Renal cortex interstitium (tissue), 11 donors: ENCODE results near the gene ARHGAP24. TPM values are rescaled to one million over a fixed set of nuclear protein-coding genes. Genes with fewer than 3 reads are reported as not detected.
"Not testable (repeated sequence)": the region's sequence is repeated elsewhere in the genome, so short reads cannot be mapped to it uniquely, and the experiment has no call there.

Experiments used
- DNase-seq, 11 donors: peaks; one replicate each; pipeline ENCODE4 v3.0.0-alpha.2; 2013; ENCODE audit warnings: low read depth in 9 of 11, low spot score in 4 of 11; ENCODE audit errors: extremely low read depth in 1 of 11
- polyA plus RNA-seq, 3 donors: library from polyadenylated mRNA; unstranded; fragments of 120-200 nt; gene quantifications; one replicate each; pipeline ENCODE4 v1.2.1, GENCODE V29; 2013; ENCODE audit not compliant: insufficient read length in 3 of 3

The ARHGAP24 gene
- polyA plus RNA-seq, 3 donors, result 101 to 124 (median 118) TPM

GRCh38 chr4:85508654-85509053, 33.7 kb downstream of the ARHGAP24 start:
- DNase-seq, result no peak

GRCh38 chr4:85509882-85510631, 35.1 kb downstream of the ARHGAP24 start:
- no peak for DNase-seq

GRCh38 chr4:85510632-85510984, 35.7 kb downstream of the ARHGAP24 start:
- no peak for DNase-seq

- no peak for DNase-seq
These were observed 37.7 kb downstream of the ARHGAP24 start for GRCh38 chr4:85512446-85513205.

- no peak for DNase-seq
These were observed 39.2 kb downstream of the ARHGAP24 start for GRCh38 chr4:85514117-85514516.

- DNase-seq, result no peak
These were observed 39.8 kb downstream of the ARHGAP24 start for GRCh38 chr4:85514783-85515182.

- no peak for DNase-seq
These were observed 40.8 kb downstream of the ARHGAP24 start for GRCh38 chr4:85515701-85516100.

GRCh38 chr4:85518526-85518925, 43.6 kb downstream of the ARHGAP24 start:
- not testable (repeated sequence) for DNase-seq

GRCh38 chr4:85520765-85521749, 46.1 kb downstream of the ARHGAP24 start:
- DNase-seq, result no peak

- DNase-seq, result no peak
These were observed 47.3 kb downstream of the ARHGAP24 start for GRCh38 chr4:85522277-85522676.

GRCh38 chr4:85522836-85523235, 47.9 kb downstream of the ARHGAP24 start:
- no peak for DNase-seq

GRCh38 chr4:85527815-85528214, 52.9 kb downstream of the ARHGAP24 start:
- no peak for DNase-seq

- DNase-seq, result no peak
These were observed 56.8 kb downstream of the ARHGAP24 start for GRCh38 chr4:85531560-85532341.

- DNase-seq, result no peak
These were observed 59.2 kb downstream of the ARHGAP24 start for GRCh38 chr4:85534120-85534519.

GRCh38 chr4:85543832-85544231, 68.9 kb downstream of the ARHGAP24 start:
- no peak for DNase-seq

- DNase-seq, result peak in 10 of 11 donors; percentile 4 to 51 (median 16)
These were observed 69.8 kb downstream of the ARHGAP24 start for GRCh38 chr4:85544751-85545150.

- no peak for DNase-seq
These were observed 73.2 kb downstream of the ARHGAP24 start for GRCh38 chr4:85548116-85548515.

- DNase-seq, result no peak
These were observed 73.9 kb downstream of the ARHGAP24 start for GRCh38 chr4:85548841-85549240.

- DNase-seq, result no peak
These were observed 80.3 kb downstream of the ARHGAP24 start for GRCh38 chr4:85555206-85555605.
